Spleen (tissue), 7 donors: Measurements from ENCODE around the gene FABP3.

Experiments
- POLR2A ChIP-seq, 3 donors: fragments of 450-650 bp; IDR thresholded peaks; one replicate each; pipeline ENCODE4 v1.5.1; 2017; ENCODE audit warnings: antibody characterized with exemption in 3 of 3, mild to moderate bottlenecking in 1 of 3
- POLR2AphosphoS5 ChIP-seq, 3 donors: sonication (generic); formaldehyde crosslinking; IDR thresholded peaks; one replicate each; pipeline ENCODE4 v1.5.1; 2017; ENCODE audit warnings: antibody characterized with exemption in 3 of 3
- TF ChIP-seq, protein P1 (sequence below), 11 experiments: fragments of 200-600 bp in 7 of 11; fragments of 450-650 bp in 4 of 11; sonication (generic) in 4 of 11; IDR thresholded peaks in 8 of 11; conservative IDR thresholded peaks in 3 of 11; 1 replicate in 7 of 11; 2 replicates in 4 of 11; pipeline versions ENCODE4 v1.4.0 to v1.8.0; 2016 to 2021; ENCODE audit warnings: antibody characterized with exemption in 11 of 11, inconsistent platforms in 4 of 11, mild to moderate bottlenecking in 1 of 11
- donor health status: DM: no; HTN: no; CAD: no; lungs with moderate emphysema.
- donor health status: DM: no; HTN: no; CAD: no.
- donor health status: DM: no; HTN: no; CAD: no.

GRCh38 chr1:31364561-31365250 lies 8.2 kb downstream of the FABP3 start:
- TF ChIP-seq, protein P1, sequence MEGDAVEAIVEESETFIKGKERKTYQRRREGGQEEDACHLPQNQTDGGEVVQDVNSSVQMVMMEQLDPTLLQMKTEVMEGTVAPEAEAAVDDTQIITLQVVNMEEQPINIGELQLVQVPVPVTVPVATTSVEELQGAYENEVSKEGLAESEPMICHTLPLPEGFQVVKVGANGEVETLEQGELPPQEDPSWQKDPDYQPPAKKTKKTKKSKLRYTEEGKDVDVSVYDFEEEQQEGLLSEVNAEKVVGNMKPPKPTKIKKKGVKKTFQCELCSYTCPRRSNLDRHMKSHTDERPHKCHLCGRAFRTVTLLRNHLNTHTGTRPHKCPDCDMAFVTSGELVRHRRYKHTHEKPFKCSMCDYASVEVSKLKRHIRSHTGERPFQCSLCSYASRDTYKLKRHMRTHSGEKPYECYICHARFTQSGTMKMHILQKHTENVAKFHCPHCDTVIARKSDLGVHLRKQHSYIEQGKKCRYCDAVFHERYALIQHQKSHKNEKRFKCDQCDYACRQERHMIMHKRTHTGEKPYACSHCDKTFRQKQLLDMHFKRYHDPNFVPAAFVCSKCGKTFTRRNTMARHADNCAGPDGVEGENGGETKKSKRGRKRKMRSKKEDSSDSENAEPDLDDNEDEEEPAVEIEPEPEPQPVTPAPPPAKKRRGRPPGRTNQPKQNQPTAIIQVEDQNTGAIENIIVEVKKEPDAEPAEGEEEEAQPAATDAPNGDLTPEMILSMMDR (IDR thresholded peaks at IDR 0.05 in 8 of 11, conservative IDR thresholded peaks at IDR 0.05 in 3 of 11) = no peak
- TF ChIP-seq POLR2A (IDR thresholded peaks at IDR 0.05) (no peak), POLR2AphosphoS5 (IDR thresholded peaks at IDR 0.05) (no peak)
